Mesangial cell (primary cell): ENCODE results near the gene COA6. TPM values are rescaled to one million over a fixed set of nuclear protein-coding genes. Genes with fewer than 3 reads are reported as not detected.

Source experiments
- total RNA-seq: library from RNA; depleted of rRNA; stranded (reverse); fragments of >200 nt; gene quantifications from 2 replicates; pipeline ENCODE4 v1.2.3, GENCODE V29; 2015

COA6 gene
- total RNA-seq, result 11.7 and 15.3 TPM in 2 replicates

GRCh38 chr1:234373064-234373958, at the start of gene COA6:
COA6 (plus strand) TSS chr1:234373456; CDS start chr1:234373467, 11 bp downstream.

Other genes starting within 250 kb of the COA6 start
- 11.0 and 11.1 TPM in 2 replicates for gene TARBP1, start 105.7 kb downstream of the COA6 start, total RNA-seq
- gene IRF2BP2, start 236.7 kb downstream of the COA6 start, total RNA-seq, result 55.4 and 75.6 TPM in 2 replicates